Stomach (tissue), 4 donors: ENCODE results near the gene ANXA9.

Source experiments
- CTCF ChIP-seq, 7 experiments: fragments of 450-650 bp in 4 of 7; fragments of 200-600 bp in 3 of 7; sonication (generic) in 3 of 7; IDR thresholded peaks; one replicate each; pipeline ENCODE4 v1.5.1; 2016 to 2019; ENCODE audit warnings: antibody characterized with exemption in 7 of 7, control low read depth in 2 of 7, mild to moderate bottlenecking in 1 of 7
- POLR2AphosphoS5 ChIP-seq, 3 donors: sonication (generic); formaldehyde crosslinking; IDR thresholded peaks; one replicate each; pipeline ENCODE4 v1.6.1; 2016; ENCODE audit warnings: antibody characterized with exemption in 3 of 3

- no peak for TF ChIP-seq POLR2AphosphoS5 (IDR thresholded peaks at IDR 0.05)
- no peak for TF ChIP-seq CTCF (IDR thresholded peaks at IDR 0.05)
These were observed 26.8 kb upstream of the ANXA9 start for GRCh38 chr1:150955280-150955679.
